SK-N-SH (cell line): ENCODE data around the gene RILP. TPM values are rescaled to one million over a fixed set of nuclear protein-coding genes. Genes with fewer than 3 reads are reported as not detected.

ENCODE experiments used
- CTCF ChIA-PET: fragments of 300-600, 350-600 bp; formaldehyde crosslinking; extraction: SDS; loops from one replicate; lab custom pipeline; 2021; lab: Yijun Ruan, JAX
- POLR2A ChIA-PET: fragments of 350-600 bp; sonication (Branson Sonifier 250); formaldehyde crosslinking; extraction: SDS; loops from one replicate; lab custom pipeline; 2020; ENCODE audit warnings: antibody characterized with exemption, inconsistent platforms; lab: Yijun Ruan, JAX
- DNase-seq: peaks from one replicate; pipeline ENCODE4 v3.0.0; 2012
- H2AFZ ChIP-seq: fragments of 200-600 bp; sonication (generic); 2 replicates; pipeline ENCODE4 v1.8.1; 2016; ENCODE audit warnings: antibody characterized with exemption, mild to moderate bottlenecking, low read depth
- H3F3A ChIP-seq: fragments of 200-600 bp; sonication (generic); replicated peaks from 2 replicates; pipeline ENCODE3; 2016; ENCODE audit warnings: antibody characterized with exemption, mild to moderate bottlenecking; ENCODE audit not compliant: insufficient read depth
- H3K27ac ChIP-seq, 2 experiments: fragments of 200-500 bp in 1 of 2; fragments of 200-600 bp in 1 of 2; sonication (Bioruptor generic) in 1 of 2; sonication (generic), shearing (Covaris generic) in 1 of 2; 2 replicates each; pipeline versions ENCODE4 v1.5.1 to v1.6.1; 2014 to 2016; ENCODE audit warnings: low read depth in 2 of 2, inconsistent platforms in 1 of 2, low read length in 1 of 2, mild to moderate bottlenecking in 1 of 2, mixed read lengths in 1 of 2
- H3K27me3 ChIP-seq: fragments of 200-600 bp; sonication (generic), shearing (Covaris generic); 2 replicates; pipeline ENCODE4 v1.6.1; 2016; ENCODE audit warnings: mixed run types; ENCODE audit not compliant: insufficient read depth
- H3K36me3 ChIP-seq, 2 experiments: fragments of 200-500 bp in 1 of 2; fragments of 200-600 bp in 1 of 2; sonication (Bioruptor generic) in 1 of 2; sonication (generic) in 1 of 2; replicated peaks in 1 of 2; 2 replicates each; pipeline versions ENCODE3 to v1.5.1; 2014 to 2016; ENCODE audit warnings: low read length in 1 of 2, mild to moderate bottlenecking in 1 of 2; ENCODE audit not compliant: insufficient read depth in 2 of 2, control insufficient read depth in 1 of 2
- H3K4me1 ChIP-seq, 2 experiments: fragments of 200-500 bp in 1 of 2; fragments of 200-600 bp in 1 of 2; sonication (Bioruptor generic) in 1 of 2; sonication (generic), shearing (Covaris generic) in 1 of 2; 2 replicates each; pipeline versions ENCODE4 v1.5.1 to v1.6.1; 2014 to 2016; ENCODE audit warnings: low read depth in 1 of 2, low read length in 1 of 2, mixed run types in 1 of 2; ENCODE audit not compliant: insufficient read depth in 2 of 2, control insufficient read depth in 1 of 2
- H3K4me2 ChIP-seq: fragments of 200-600 bp; sonication (generic), shearing (Covaris generic); 2 replicates; pipeline ENCODE4 v1.6.1; 2017; ENCODE audit warnings: mixed run types
- H3K4me3 ChIP-seq, 2 experiments: fragments of 200-500 bp in 1 of 2; fragments of 200-600 bp in 1 of 2; sonication (Bioruptor generic) in 1 of 2; sonication (generic), shearing (Covaris generic) in 1 of 2; 2 replicates each; pipeline versions ENCODE4 v1.5.1 to v1.8.1; 2014 to 2016; ENCODE audit warnings: low read depth in 2 of 2, inconsistent platforms in 1 of 2, low read length in 1 of 2, mild to moderate bottlenecking in 1 of 2, mixed read lengths in 1 of 2, moderate library complexity in 1 of 2
- H3K79me2 ChIP-seq: fragments of 200-600 bp; sonication (generic); 2 replicates; pipeline ENCODE4 v1.8.1; 2017; ENCODE audit warnings: mild to moderate bottlenecking; ENCODE audit not compliant: insufficient read depth
- H3K9ac ChIP-seq: fragments of 200-600 bp; sonication (generic); 2 replicates; pipeline ENCODE4 v1.6.1; 2017; ENCODE audit warnings: mixed run types
- H3K9me2 ChIP-seq: fragments of 200-600 bp; sonication (generic); 2 replicates; pipeline ENCODE4 v1.6.1; 2017; ENCODE audit warnings: mixed run types
- H3K9me3 ChIP-seq: fragments of 200-600 bp; sonication (generic); 2 replicates; pipeline ENCODE4 v1.6.1; 2017; ENCODE audit warnings: mixed run types, mild to moderate bottlenecking, moderate library complexity
- H4K20me1 ChIP-seq: fragments of 200-600 bp; sonication (generic); 2 replicates; pipeline ENCODE4 v1.6.1; 2017; ENCODE audit warnings: mild to moderate bottlenecking, mixed run types; ENCODE audit not compliant: insufficient read depth
- CHD2 ChIP-seq: fragments of 150-350 bp; IDR thresholded peaks from 2 replicates; pipeline ENCODE4 v1.6.1; 2018; ENCODE audit warnings: low read length; ENCODE audit not compliant: partially characterized antibody
- CTCF ChIP-seq: fragments of 200-600 bp; sonication (generic); IDR thresholded peaks from 2 replicates; pipeline ENCODE4 v1.6.1; 2017; ENCODE audit warnings: antibody characterized with exemption, mild to moderate bottlenecking, moderate library complexity
- FOSL2 ChIP-seq: IDR thresholded peaks from 2 replicates; pipeline ENCODE4 v1.4.0; 2012; ENCODE audit warnings: low read depth, mild to moderate bottlenecking, moderate library complexity, borderline replicate concordance
- FOXJ3 ChIP-seq: sonication (generic); formaldehyde crosslinking; IDR thresholded peaks from 2 replicates; pipeline ENCODE4 v1.5.1; 2020; ENCODE audit warnings: mild to moderate bottlenecking, missing genetic modification reagents
- NFIC ChIP-seq: IDR thresholded peaks from 2 replicates; pipeline ENCODE4 v1.4.0; 2012; ENCODE audit warnings: borderline replicate concordance
- NRF1 ChIP-seq: IDR thresholded peaks from 2 replicates; pipeline ENCODE4 v1.6.1; 2012; ENCODE audit warnings: low read depth, mild to moderate bottlenecking, low read length
- RAD21 ChIP-seq: IDR thresholded peaks from 2 replicates; pipeline ENCODE4 v1.6.1; 2012; ENCODE audit warnings: mild to moderate bottlenecking, low read length
- RXRA ChIP-seq: IDR thresholded peaks from 2 replicates; pipeline ENCODE4 v1.4.0; 2012; ENCODE audit warnings: low read depth, mild to moderate bottlenecking, borderline replicate concordance
- TEAD4 ChIP-seq: IDR thresholded peaks from 2 replicates; pipeline ENCODE4 v1.4.0; 2012; ENCODE audit warnings: mild to moderate bottlenecking, borderline replicate concordance; ENCODE audit not compliant: insufficient read depth
- USF1 ChIP-seq: IDR thresholded peaks from 2 replicates; pipeline ENCODE4 v1.4.0; 2012; ENCODE audit warnings: low read depth, borderline replicate concordance
- YY1 ChIP-seq: IDR thresholded peaks from 2 replicates; pipeline ENCODE4 v1.4.0; 2012; ENCODE audit warnings: low read depth, mild to moderate bottlenecking
- ZBTB33 ChIP-seq: IDR thresholded peaks from 2 replicates; pipeline ENCODE4 v1.4.0; 2012; ENCODE audit warnings: low read depth, borderline replicate concordance
- WGBS: methylation state at CpG from one replicate; pipeline ENCODE4 v1.1.6; 2017; ENCODE audit warnings: low lambda C conversion rate; 5-methylcytosine and 5-hydroxymethylcytosine counted together
- polyA plus RNA-seq, 3 experiments: library from polyadenylated mRNA; depleted of rRNA; stranded (reverse); fragments of >200 nt; gene quantifications; 2 replicates each; pipeline ENCODE4 v1.2.3, GENCODE V29; 2012

RILP gene
- polyA plus RNA-seq, 1 of the 3 experiments (the other 2 are of a cell fraction): 3.8 TPM

GRCh38 chr17:1648963-1649843 is 463 bp downstream of the RILP start (continued):
- TF ChIP-seq USF1 (peak; percentile 20; the same call in 1 of the 2 replicates), FOXJ3 (CRISPR knock-in tag) (no peak), FOSL2 (peak; percentile 71)

- peak overlapping the region; percentile 28 to 46; a peak in 3 of 4 replicates for H3K4me3 ChIP-seq
- WGBS: 54% methylated on average over 24 of the region's 54 CpGs
- peak overlapping the region in 1 of 2 experiments; percentile 27; a peak in 2 of 4 replicates for H3K27ac ChIP-seq
- H3K79me2 ChIP-seq: no peaks in the 10 kb centered on the region
- no peaks in the 10 kb centered on the region for H3K9me2 ChIP-seq
- no peaks in the 10 kb centered on the region for H3K27me3 ChIP-seq
- peaks cover 13 to 23% of the 10 kb centered on the region in 2 experiments; a peak in 2 of 4 replicates for H3K4me1 ChIP-seq
- TF ChIP-seq TEAD4: no peak
- TF ChIP-seq CHD2: no peak
- peak; percentile 52 for TF ChIP-seq NRF1
- 0 out of 2 replicates have a peak, but pooled peaks have one; percentile 57 for TF ChIP-seq YY1
- peak; percentile 25; the same call in 1 of the 2 replicates for TF ChIP-seq NFIC
- no peak for TF ChIP-seq RXRA
- TF ChIP-seq RAD21: peak; percentile 62; the same call in 1 of the 2 replicates
- TF ChIP-seq CTCF: peak; percentile 67
- TF ChIP-seq ZBTB33: no peak
- H3K36me3 ChIP-seq: peaks cover 26 to 27% of the 10 kb centered on the region in 2 experiments
- peak overlapping the region; percentile 21; the same call in 1 of the 2 replicates for H3K9ac ChIP-seq
- peaks cover 35% of the 10 kb centered on the region for H3F3A ChIP-seq
- H3K4me2 ChIP-seq: peak overlapping the region; percentile 71
- DNase-seq: no peak
- ChIA-PET POLR2A (interaction anchor here (1.1 to 2.4 kb wide), 4 partner anchors 19 to 74 kb away, joined by 5 to 12 read pairs (median 7); partner anchors contain the start of gene SLC43A2), CTCF (interaction anchor here (0.7 to 6.8 kb wide), 26 partner anchors 9 to 217 kb away, joined by 3 to 65 read pairs (median 4); partner anchors contain the start of genes PRPF8 and SLC43A2)
- peak overlapping the region; percentile 68; the same call in 1 of the 2 replicates for H2AFZ ChIP-seq
- no peaks in the 10 kb centered on the region for H3K9me3 ChIP-seq
- H4K20me1 ChIP-seq: no peaks in the 10 kb centered on the region
These were observed 1.3 kb downstream of the RILP start for GRCh38 chr17:1648173-1648962.
